HepG2 (cell line): ENCODE results near the gene TTC4.

Source experiments
- CC2D1A ChIP-seq: sonication (generic); formaldehyde crosslinking; IDR thresholded peaks from 2 replicates; pipeline ENCODE4 v1.8.1; 2023; ENCODE audit warnings: mild to moderate bottlenecking, missing genetic modification reagents
- CEBPB ChIP-seq: IDR thresholded peaks from 2 replicates; pipeline ENCODE4 v1.6.1; 2011; ENCODE audit warnings: low read depth, low read length, improper control_type of control experiment, borderline replicate concordance
- CTCF ChIP-seq: sonication (generic); formaldehyde crosslinking; IDR thresholded peaks from 2 replicates; pipeline ENCODE4 v1.5.0; 2020; ENCODE audit warnings: mild to moderate bottlenecking, missing genetic modification reagents, moderate library complexity
- EZH2 ChIP-seq: conservative IDR thresholded peaks from 2 replicates; pipeline ENCODE4 v1.6.1; 2012; ENCODE audit warnings: mild to moderate bottlenecking, low read depth, low read length, moderate library complexity
- PRDM4 ChIP-seq: sonication (generic); formaldehyde crosslinking; IDR thresholded peaks from 2 replicates; pipeline ENCODE4 v1.9.0; 2021; ENCODE audit warnings: missing genetic modification reagents, borderline replicate concordance
- RBM39 ChIP-seq: fragments of 200-400 bp; formaldehyde crosslinking; IDR thresholded peaks from one replicate; pipeline ENCODE4 v1.6.1; 2018; ENCODE audit warnings: antibody characterized with exemption, mild to moderate bottlenecking, low read depth, low read length; ENCODE audit not compliant: poor library complexity, severe bottlenecking
- REST ChIP-seq, 2 experiments: IDR thresholded peaks; 2 replicates each; pipeline ENCODE4 v1.6.1; 2011 to 2012; ENCODE audit warnings: low read length in 2 of 2, borderline replicate concordance in 1 of 2, low read depth in 1 of 2, mild to moderate bottlenecking in 1 of 2, moderate library complexity in 1 of 2
- SRF ChIP-seq: IDR thresholded peaks from 2 replicates; pipeline ENCODE4 v1.6.1; 2011; ENCODE audit warnings: mild to moderate bottlenecking, low read depth, low read length, moderate library complexity
- TBX2 ChIP-seq: sonication (generic); formaldehyde crosslinking; IDR thresholded peaks from 2 replicates; pipeline ENCODE4 v1.5.0; 2020; ENCODE audit warnings: missing genetic modification reagents, mild to moderate bottlenecking, borderline replicate concordance
- ZNF160 ChIP-seq: sonication (generic); formaldehyde crosslinking; IDR thresholded peaks from 2 replicates; pipeline ENCODE4 v1.8.0; 2022; ENCODE audit warnings: mild to moderate bottlenecking, inconsistent platforms, missing genetic modification reagents
- ZNF232 ChIP-seq: sonication (generic); formaldehyde crosslinking; IDR thresholded peaks from 2 replicates; pipeline ENCODE4 v1.4.0; 2020; ENCODE audit warnings: missing genetic modification reagents, borderline replicate concordance
- ZNF362 ChIP-seq: sonication (generic); formaldehyde crosslinking; IDR thresholded peaks from 2 replicates; pipeline ENCODE4 v1.4.0; 2020; ENCODE audit warnings: missing genetic modification reagents, mild to moderate bottlenecking, borderline replicate concordance

GRCh38 chr1:54697896-54698295 is 17.8 kb upstream of the TTC4 start:
- TF ChIP-seq ZNF232 (CRISPR knock-in tag) (no peak), ZNF160 (CRISPR knock-in tag) (no peak), CC2D1A (CRISPR knock-in tag) (no peak), SRF (no peak), CTCF (CRISPR knock-in tag) (no peak), RBM39 (no peak), ZNF362 (CRISPR knock-in tag) (no peak), REST (IDR thresholded peaks at IDR 0.05; ENCODE audit: borderline replicate concordance in 1 of 2, low read depth in 1 of 2, low read length in 2 of 2) (no peak), CEBPB (no peak), TBX2 (CRISPR knock-in tag) (no peak), PRDM4 (CRISPR knock-in tag) (no peak), EZH2 (no peak)
